Calu3 (cell line): Measurements from ENCODE around the gene PLIN4. TPM values are rescaled to one million over a fixed set of nuclear protein-coding genes. Genes with fewer than 3 reads are reported as not detected.

Experiments
- BruUV-seq: library from RNA; stranded (reverse); fragments of 400-500 nt; replicated peaks from 2 replicates; lab custom pipeline; 2021; lab: Mats Ljungman, UMichigan
- CTCF ChIA-PET: fragments of 300-600 bp; sonication (Branson Sonifier 250); formaldehyde crosslinking; loops from one replicate; lab custom pipeline; 2022; ENCODE audit warnings: antibody characterized with exemption; lab: Charles Lee
- DNase-seq: peaks from one replicate; pipeline ENCODE4 v3.0.0; 2022
- H3K27ac Mint-ChIP-seq: one replicate; pipeline ENCODE4 v1.8.0; 2022; ENCODE audit warnings: mixed read lengths; ENCODE audit not compliant: unreplicated experiment
- H3K27me3 Mint-ChIP-seq: one replicate; pipeline ENCODE4 v1.8.0; 2022; ENCODE audit warnings: mixed read lengths; ENCODE audit not compliant: unreplicated experiment
- H3K36me3 Mint-ChIP-seq: one replicate; pipeline ENCODE4 v1.8.0; 2022; ENCODE audit warnings: mild to moderate bottlenecking, moderate library complexity, mixed read lengths; ENCODE audit not compliant: insufficient read depth, unreplicated experiment
- H3K4me1 Mint-ChIP-seq: one replicate; pipeline ENCODE4 v1.8.0; 2022; ENCODE audit warnings: mild to moderate bottlenecking, low read depth, mixed read lengths; ENCODE audit not compliant: unreplicated experiment
- H3K4me3 Mint-ChIP-seq: one replicate; pipeline ENCODE4 v1.8.0; 2022; ENCODE audit warnings: mild to moderate bottlenecking, low read depth, moderate library complexity, mixed read lengths; ENCODE audit not compliant: unreplicated experiment
- H3K9me3 Mint-ChIP-seq: one replicate; pipeline ENCODE4 v1.8.0; 2022; ENCODE audit warnings: low read depth, mixed read lengths; ENCODE audit not compliant: unreplicated experiment
- intact Hi-C: fragments of 100-400 bp; cut with micrococcal nuclease; formaldehyde crosslinking; loops from one replicate; pipeline ENCODE4 v1.10.0; 2022; ENCODE audit not compliant: unreplicated experiment
- total RNA-seq: library from RNA; stranded (reverse); gene quantifications from 2 replicates; pipeline ENCODE4 v1.2.3, GENCODE V29; 2022
- TF ChIP-seq, protein P1 (sequence below): fragments of 200-600 bp; IDR thresholded peaks from one replicate; pipeline ENCODE4 v1.8.0; 2022; ENCODE audit warnings: antibody characterized with exemption; ENCODE audit not compliant: unreplicated experiment

PLIN4 gene
- total RNA-seq, 1 experiment from 2014 or later = 1.1 TPM

DNA sequence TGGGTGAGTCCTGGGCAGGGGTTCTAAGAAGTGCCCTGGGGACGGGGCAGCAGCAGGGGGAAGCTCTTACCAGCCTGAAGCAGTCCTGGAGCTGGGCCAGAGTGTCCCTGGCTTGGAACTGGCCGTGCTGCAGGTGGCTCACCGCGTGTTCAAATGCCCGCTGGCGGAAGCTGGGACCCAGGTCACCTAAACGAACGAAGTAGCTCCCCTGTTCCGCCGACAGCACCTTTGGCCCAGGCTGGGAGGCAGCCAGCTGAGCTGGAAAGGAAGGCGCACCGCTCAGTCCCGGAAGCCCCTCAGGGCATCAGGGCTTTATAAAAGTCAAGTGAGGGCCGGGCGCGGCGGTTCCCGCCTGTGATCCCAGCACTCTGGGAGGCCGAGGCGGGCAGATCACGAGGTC lies 9.6 kb downstream of the PLIN4 start:
- Mint-ChIP-seq H3K4me3 (no peak overlapping the region), H3K4me1 (no peaks in the 10 kb centered on the region), H3K27ac (no peak overlapping the region), H3K27me3 (no peaks in the 10 kb centered on the region), H3K36me3 (peaks cover 22% of the 10 kb centered on the region), H3K9me3 (no peaks in the 10 kb centered on the region)
- intact Hi-C loops = no loop called here
- TF ChIP-seq, protein P1, sequence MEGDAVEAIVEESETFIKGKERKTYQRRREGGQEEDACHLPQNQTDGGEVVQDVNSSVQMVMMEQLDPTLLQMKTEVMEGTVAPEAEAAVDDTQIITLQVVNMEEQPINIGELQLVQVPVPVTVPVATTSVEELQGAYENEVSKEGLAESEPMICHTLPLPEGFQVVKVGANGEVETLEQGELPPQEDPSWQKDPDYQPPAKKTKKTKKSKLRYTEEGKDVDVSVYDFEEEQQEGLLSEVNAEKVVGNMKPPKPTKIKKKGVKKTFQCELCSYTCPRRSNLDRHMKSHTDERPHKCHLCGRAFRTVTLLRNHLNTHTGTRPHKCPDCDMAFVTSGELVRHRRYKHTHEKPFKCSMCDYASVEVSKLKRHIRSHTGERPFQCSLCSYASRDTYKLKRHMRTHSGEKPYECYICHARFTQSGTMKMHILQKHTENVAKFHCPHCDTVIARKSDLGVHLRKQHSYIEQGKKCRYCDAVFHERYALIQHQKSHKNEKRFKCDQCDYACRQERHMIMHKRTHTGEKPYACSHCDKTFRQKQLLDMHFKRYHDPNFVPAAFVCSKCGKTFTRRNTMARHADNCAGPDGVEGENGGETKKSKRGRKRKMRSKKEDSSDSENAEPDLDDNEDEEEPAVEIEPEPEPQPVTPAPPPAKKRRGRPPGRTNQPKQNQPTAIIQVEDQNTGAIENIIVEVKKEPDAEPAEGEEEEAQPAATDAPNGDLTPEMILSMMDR = no peak
- DNase-seq = no peak
- BruUV-seq = no TSS peak
- CTCF ChIA-PET = interaction anchor here (1.0 kb wide), 1 partner anchor 128 kb away, joined by 4 read pairs; no protein-coding TSS in a partner anchor

DNA sequence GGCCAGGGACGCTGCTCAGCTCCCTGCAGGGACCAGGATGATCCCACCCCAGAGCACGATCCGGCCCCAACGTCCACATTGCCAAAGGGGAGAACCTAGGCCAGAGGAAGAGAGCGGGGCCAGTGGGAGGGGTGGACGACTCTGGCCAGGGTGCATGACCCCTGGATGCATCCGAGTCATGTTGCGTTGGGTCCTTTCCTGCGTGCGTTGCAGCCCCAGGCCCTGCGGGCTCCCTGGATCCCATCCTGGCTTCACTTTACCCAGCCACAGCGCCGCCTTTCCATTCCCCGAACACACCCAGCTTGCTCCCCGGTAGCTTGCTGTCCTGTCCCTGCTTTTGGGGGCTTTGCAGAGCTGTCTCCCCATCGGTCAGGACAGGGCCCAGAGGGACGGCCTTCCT lies 10.5 kb downstream of the PLIN4 start:
- H3K27ac Mint-ChIP-seq = no peak overlapping the region
- BruUV-seq = no TSS peak
- H3K27me3 Mint-ChIP-seq = no peaks in the 10 kb centered on the region
- H3K9me3 Mint-ChIP-seq = no peaks in the 10 kb centered on the region
- H3K4me3 Mint-ChIP-seq = no peak overlapping the region
- CTCF ChIA-PET = no interaction called here
- intact Hi-C loops = no loop called here
- DNase-seq = no peak
- no peaks in the 10 kb centered on the region for H3K4me1 Mint-ChIP-seq
- TF ChIP-seq, protein P1 = no peak
- peaks cover 22% of the 10 kb centered on the region for H3K36me3 Mint-ChIP-seq

DNA sequence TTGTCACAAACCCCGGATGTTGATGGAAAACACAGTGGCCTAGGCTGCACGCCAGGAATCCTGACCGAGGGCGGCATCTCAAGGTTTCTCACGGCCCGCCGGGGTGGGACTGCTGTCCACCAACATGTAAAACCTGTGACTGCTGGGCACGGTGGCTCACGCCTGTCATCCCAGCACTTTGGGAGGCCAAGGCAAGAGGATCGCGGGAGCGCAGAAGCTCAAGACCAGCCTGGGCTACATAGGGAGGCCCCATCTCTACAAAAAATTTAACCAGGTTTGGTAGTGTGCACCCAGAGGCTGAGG lies 11.2 kb downstream of the PLIN4 start:
- CTCF ChIA-PET = no interaction called here
- Mint-ChIP-seq H3K9me3 (no peaks in the 10 kb centered on the region), H3K4me3 (no peak overlapping the region), H3K27me3 (no peaks in the 10 kb centered on the region), H3K36me3 (peaks cover 22% of the 10 kb centered on the region), H3K27ac (no peak overlapping the region), H3K4me1 (no peaks in the 10 kb centered on the region)
- intact Hi-C loops = no loop called here
- no peak for DNase-seq
- BruUV-seq = no TSS peak
- TF ChIP-seq, protein P1 = no peak

DNA sequence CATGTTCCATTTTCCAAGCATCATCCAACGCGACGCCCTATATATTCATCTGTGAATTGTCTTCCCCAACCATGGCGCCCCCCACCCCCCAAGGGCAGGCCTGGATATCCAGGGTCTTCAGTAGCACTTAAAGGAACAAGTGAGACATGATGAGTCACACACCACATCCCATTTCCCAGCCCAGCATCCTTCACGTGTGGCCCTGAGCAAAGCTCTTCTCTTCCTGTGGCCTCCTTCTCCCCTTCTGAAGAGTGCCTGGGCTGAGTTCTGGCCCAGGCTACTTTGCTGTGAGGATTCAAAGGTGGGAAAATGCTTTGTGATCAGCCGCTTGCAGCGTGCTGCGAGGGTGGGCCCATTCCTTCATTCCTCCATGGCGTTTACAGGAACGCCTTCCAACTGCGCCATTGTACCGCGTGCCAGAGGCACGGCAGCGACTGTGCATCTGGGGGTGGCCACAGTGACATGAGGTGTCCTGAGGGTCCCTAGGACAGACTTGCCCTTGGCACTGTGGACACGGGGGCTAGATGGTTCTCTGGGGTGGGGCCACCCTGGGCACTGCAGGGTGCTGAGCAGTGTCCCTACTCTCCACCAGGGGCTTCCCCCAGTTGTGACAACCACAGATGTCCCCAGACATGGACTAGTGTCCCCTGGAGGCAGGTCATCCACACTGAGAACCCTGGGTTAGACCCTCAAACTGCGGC lies 11.7 kb downstream of the PLIN4 start:
- no TSS peak for BruUV-seq
- no peaks in the 10 kb centered on the region for H3K4me1 Mint-ChIP-seq
- TF ChIP-seq, protein P1 = no peak
- H3K27ac Mint-ChIP-seq = no peak overlapping the region
- H3K27me3 Mint-ChIP-seq = no peaks in the 10 kb centered on the region
- peaks cover 22% of the 10 kb centered on the region for H3K36me3 Mint-ChIP-seq
- H3K4me3 Mint-ChIP-seq = no peak overlapping the region
- intact Hi-C loops = no loop called here
- H3K9me3 Mint-ChIP-seq = no peaks in the 10 kb centered on the region
- CTCF ChIA-PET = no interaction called here
- DNase-seq = no peak
